Coronary artery (tissue), 2 donors: Measurements from ENCODE around the gene RALGDS.

Experiments used
- DNase-seq: peaks from one replicate; pipeline ENCODE4 v3.0.0-alpha.2; 2017; ENCODE audit warnings: low spot score
- H3K27ac ChIP-seq, 2 donors: fragments of 200-600 bp; sonication (generic); one replicate each; pipeline ENCODE4 v1.5.1; 2016 to 2019
- H3K4me3 ChIP-seq: fragments of 200-600 bp; sonication (generic); 2 replicates; pipeline ENCODE4 v1.5.1; 2016; ENCODE audit warnings: mild to moderate bottlenecking, moderate library complexity
- TF ChIP-seq, protein P1 (sequence below): fragments of 200-600 bp; sonication (generic); IDR thresholded peaks from one replicate; pipeline ENCODE4 v1.5.1; 2019; ENCODE audit warnings: antibody characterized with exemption

RALGDS gene

GRCh38 chr9:133102190-133103021 is 18.6 kb downstream of the RALGDS start:
- H3K27ac ChIP-seq: no peak overlapping the region
- TF ChIP-seq, protein P1, sequence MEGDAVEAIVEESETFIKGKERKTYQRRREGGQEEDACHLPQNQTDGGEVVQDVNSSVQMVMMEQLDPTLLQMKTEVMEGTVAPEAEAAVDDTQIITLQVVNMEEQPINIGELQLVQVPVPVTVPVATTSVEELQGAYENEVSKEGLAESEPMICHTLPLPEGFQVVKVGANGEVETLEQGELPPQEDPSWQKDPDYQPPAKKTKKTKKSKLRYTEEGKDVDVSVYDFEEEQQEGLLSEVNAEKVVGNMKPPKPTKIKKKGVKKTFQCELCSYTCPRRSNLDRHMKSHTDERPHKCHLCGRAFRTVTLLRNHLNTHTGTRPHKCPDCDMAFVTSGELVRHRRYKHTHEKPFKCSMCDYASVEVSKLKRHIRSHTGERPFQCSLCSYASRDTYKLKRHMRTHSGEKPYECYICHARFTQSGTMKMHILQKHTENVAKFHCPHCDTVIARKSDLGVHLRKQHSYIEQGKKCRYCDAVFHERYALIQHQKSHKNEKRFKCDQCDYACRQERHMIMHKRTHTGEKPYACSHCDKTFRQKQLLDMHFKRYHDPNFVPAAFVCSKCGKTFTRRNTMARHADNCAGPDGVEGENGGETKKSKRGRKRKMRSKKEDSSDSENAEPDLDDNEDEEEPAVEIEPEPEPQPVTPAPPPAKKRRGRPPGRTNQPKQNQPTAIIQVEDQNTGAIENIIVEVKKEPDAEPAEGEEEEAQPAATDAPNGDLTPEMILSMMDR: no peak
- DNase-seq: peak; percentile 72

DNA sequence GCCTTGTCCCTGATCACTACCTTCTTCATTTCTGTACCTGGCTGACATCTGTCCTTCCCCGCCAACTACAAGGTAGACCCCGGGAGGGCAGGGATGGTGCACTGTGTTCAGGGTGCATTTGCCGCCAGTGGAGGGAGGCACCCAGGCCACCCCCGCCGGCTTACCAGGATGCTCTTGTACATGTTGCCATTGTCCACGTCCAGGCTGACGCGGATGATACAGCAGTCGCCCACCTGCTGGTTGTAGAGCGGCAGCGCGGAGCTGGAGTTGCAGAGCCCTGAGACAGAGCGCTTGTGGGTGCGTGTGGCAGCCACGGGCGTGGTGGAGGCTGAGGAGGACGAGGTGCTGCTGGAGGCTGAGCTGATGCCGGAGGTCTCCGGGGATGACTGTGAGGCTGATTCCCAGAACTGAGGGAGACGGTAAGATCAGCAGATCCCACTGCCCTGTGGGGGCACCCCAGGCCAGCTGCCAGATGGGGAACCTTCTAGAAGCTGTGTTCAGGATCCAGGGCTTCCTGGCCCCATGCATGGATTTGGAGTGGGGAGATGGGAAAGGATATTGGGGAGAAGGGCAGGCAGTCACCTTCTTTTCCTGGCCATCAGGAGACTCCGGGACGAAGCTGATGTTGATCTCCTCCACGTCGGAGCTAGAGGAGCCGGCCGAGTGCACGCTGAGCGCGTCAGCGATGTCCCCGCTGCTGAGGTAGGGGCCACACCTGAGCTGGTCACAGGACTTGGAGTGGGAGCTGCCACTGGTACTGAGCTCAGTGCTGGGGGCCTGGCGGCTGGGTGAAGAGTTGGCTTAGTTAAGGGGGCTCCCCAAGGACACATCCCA is 19.5 kb downstream of the RALGDS start:
- H3K27ac ChIP-seq: no peak overlapping the region
- TF ChIP-seq, protein P1: no peak
- no peak overlapping the region for H3K4me3 ChIP-seq
- DNase-seq: peak; percentile 67

More at GRCh38 chr9:133102190-133103021, 18.6 kb downstream of the RALGDS start:
- no peak overlapping the region for H3K4me3 ChIP-seq

DNA sequence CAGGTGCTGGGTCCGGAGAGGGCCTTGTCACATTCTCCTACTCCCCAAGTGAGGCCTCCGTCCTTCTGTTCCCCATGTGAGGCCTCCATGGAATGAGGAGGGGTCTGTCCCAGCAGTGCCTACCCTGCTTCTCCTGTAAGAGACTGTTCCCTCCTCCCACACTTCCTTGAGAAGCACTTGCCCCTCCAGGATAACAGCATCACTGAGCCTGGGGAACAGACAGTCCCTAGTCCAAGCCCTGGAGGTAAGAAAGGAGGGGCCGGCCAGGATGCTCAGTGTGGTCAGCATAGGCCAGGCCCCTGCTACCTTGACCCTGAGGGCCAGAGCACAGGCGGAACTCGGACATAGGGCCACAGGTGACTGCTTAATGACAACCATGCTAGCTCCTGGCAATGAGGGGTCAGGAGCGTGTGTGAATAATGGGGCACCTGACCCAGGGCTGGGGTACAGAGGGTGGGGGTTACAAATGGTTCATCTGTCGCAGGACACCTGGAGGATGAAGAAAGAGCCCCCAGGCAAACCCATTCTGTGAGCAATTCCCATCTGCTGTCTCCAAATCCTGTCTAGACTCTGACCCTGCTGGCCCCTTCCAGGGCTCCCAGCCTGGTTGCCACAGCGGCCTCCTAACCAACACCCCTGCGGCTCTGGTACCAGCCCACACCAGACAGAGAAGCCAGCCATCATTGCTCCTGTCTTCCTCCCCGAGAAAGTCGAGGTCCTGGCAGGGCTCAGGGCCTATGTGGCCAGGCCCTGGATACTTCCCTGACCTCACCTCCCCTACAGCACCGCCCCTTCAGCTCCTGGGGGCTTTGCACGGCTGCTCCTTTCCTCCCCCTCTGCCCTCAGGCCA is 20.3 kb downstream of the RALGDS start:
- TF ChIP-seq, protein P1: no peak
- Histone ChIP-seq H3K27ac (no peak overlapping the region), H3K4me3 (no peak overlapping the region)
- no peak for DNase-seq

- TF ChIP-seq, protein P1: no peak
- peak; percentile 71 for DNase-seq
- Histone ChIP-seq H3K4me3 (no peak overlapping the region), H3K27ac (no peak overlapping the region)
These were observed 21.1 kb downstream of the RALGDS start for GRCh38 chr9:133099726-133100505.

DNA sequence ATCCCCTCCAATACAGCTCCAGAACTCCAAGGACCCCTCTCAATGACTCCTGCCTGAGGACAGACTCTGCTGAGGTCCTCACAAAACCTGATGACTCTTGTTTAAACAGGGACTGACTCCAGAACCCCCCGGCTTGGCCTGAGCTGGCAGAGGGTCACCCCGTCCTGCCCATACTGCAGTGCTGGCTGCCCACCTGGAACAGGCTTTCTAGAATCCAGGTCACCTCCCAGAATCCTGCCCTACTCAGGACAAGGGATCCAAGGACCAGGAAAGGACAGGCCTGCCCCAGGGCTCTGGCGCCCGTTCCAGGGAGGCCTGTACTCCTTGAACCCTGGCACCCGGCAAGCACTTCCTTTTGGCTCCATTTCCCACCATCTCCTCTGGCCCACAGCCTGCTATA is 22.2 kb downstream of the RALGDS start:
- no peak for DNase-seq
- no peak overlapping the region for H3K27ac ChIP-seq
- TF ChIP-seq, protein P1: no peak
- H3K4me3 ChIP-seq: no peak overlapping the region
